T-helper 1 cell (primary cell): Measurements from ENCODE around the gene SNRNP40.
A peak's percentile ranks its signal among the peaks of the same experiment; 100 is the strongest.
"Not testable (repeated sequence)": the region's sequence is repeated elsewhere in the genome, so short reads cannot be mapped to it uniquely, and the experiment has no call there.

Experiments
- DNase-seq, 5 donors: peaks; one replicate each; pipeline ENCODE4 v3.0.0-alpha.2; 2012 to 2020
- total RNA-seq, 4 donors: gene quantifications; one replicate each; lab custom pipeline; 2026; lab: John Stamatoyannopoulos, UW

The SNRNP40 gene
- total RNA-seq: 26.2 to 50.1 (median 36.5) reads per million in 4 donors

DNA sequence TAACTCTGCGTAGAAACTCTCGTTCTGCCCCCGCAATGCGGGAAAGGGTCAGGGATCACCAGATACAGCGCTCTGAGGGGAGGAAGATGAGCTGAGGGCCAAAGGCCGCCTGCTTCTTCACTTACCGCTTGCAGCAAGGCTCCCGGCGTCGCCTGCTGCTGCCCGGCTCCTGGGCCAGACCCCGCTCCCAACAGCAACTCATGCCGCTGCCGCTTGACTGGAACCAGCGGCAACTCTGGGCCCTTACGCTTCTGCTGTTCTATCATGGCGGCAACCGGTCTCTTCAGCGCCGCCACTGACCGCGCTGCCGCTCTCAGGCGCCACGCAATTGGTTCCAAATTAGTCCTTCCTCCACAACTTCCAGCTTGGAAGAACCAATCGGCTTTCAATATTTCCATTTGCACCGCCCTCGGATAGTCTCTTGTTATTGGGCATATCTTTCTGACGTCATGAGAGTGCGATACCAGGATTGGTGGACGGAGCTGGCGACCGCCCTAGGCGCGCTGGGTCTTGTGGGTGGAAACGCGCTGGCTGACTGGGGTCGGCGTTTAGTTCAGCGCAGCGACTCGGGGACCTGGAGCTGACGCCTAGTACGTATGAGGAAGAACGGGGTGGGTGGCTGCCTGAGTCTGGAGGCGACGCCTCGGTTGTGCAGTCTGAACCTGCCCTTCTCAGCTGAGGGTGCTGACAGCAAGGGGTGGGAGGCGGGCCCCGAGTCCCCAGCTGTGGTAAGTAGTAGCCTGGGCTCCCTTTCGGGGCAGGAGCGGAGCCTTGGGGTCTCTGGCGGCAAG is at the start of gene SNRNP40, which contains the start of gene ZCCHC17:
TSS of gene SNRNP40 (minus strand) at position 303 of the 791 bp plus-strand sequence. CDS start at position 266, 37 bp downstream.
TSS of gene ZCCHC17 (plus strand) at position 547 of the 791 bp plus-strand sequence. CDS start 13,067 bp downstream, outside the sequence.
- peak; percentile 85 to 98 (median 92) for DNase-seq

- no peak for DNase-seq
Measured at GRCh38 chr1:31345635-31346034, 49.0 kb upstream of the SNRNP40 start.

DNA sequence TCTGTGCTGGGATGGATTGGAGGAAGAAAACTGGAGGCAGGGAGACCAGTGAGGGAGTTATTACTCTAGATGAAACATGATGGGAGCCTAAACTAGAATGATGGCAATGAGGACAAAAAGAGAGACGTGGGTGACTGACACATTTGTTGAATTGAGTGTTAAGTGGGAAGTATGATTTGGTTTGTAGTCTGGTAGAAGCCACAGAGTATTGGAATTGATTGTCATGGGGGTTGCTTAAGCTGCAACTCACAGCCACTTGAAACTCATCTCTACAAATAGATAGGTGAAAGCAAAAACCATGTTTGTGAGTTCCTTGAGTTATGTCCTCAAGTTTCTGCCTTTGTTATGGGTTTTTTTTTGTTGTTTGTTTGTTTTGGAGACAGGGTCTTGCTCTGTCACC is 47.9 kb upstream of the SNRNP40 start:
- no peak for DNase-seq

GRCh38 chr1:31336687-31337467 is 40.3 kb upstream of the SNRNP40 start:
- no peak for DNase-seq

DNA sequence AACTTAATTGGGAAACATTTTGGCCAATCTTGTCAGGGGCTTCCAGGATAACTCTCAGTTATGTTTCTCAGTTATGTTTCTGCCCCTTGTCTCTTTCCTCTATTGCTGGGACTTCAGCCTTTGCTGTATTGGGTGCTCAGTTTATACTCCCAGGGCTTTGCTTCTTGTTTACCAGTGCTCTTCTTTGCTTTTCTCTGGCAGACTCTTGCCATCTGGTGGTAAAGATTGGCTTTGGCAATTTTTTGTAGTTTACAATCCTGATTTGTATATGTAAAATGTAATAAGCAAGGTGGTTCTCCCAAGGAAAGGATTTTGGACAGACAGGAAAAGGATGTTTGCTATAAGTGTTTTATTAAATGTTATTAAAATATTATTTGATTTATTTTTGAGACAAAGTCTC is 38.4 kb upstream of the SNRNP40 start:
- DNase-seq: peak in 1 of 5 donors; percentile 10

GRCh38 chr1:31327381-31327780 is 30.8 kb upstream of the SNRNP40 start:
- DNase-seq: no peak

DNA sequence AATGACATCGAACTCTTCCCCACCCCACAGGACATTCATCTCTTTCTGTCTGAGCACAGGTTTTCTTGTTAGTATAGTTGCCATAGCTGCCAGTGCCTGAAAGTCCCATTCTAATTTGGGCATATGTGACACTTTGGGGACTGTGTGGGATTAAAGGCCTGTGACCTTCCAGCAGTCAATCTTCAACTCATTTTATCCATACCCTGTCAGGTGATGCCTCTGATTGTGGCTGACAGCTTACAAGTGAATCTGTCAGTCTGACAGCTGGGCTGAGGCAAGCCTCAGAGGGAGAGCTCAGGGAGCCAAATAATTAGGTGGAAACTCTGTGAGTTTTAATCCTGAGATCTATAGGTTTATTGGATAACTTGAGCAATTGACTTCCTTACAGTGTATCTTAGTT is 29.9 kb upstream of the SNRNP40 start:
- DNase-seq: no peak

GRCh38 chr1:31324992-31325391 is 28.4 kb upstream of the SNRNP40 start:
- DNase-seq: no peak

- DNase-seq: no peak
Measured at GRCh38 chr1:31324093-31324492, 27.5 kb upstream of the SNRNP40 start.

GRCh38 chr1:31318146-31318545 is 21.6 kb upstream of the SNRNP40 start:
- DNase-seq: no peak

DNA sequence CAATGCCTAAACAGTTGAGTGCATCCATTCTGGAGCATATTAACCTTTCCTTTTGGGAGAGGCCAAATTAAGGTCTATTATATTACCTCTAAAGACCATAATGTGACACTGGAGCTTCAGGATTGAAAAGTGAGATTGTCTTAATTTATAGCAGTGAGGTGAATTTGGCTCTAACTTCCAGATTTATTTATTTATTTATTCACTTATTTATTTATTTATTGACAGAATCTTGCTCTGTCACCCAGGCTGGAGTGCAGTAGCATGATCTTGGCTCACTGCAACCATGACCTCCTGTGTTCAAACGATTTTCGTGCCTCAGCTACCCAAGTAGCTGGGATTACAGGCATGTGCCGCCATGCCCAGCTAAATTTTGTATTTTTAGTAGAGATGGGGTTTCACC is 19.3 kb upstream of the SNRNP40 start:
- DNase-seq: no peak

DNA sequence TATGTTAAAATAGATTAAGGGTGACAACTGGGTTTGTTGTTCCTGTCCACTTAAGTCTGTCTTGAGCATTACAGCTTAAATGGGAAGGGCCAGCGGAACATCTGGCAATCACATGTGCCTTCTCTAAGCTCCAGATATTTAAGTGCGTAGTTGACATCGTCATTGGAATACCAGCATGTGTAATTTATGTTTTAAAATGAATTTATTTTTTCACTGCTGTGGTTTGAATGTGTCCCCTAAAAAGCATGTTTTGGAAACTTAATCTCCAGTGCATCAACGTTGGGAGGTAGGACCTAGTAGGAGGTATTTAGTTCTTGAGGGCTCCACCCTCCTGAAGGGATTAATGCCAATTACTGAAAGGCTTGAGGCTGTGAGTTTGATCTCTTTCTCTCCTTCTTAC is 13.6 kb upstream of the SNRNP40 start:
- no peak for DNase-seq

DNA sequence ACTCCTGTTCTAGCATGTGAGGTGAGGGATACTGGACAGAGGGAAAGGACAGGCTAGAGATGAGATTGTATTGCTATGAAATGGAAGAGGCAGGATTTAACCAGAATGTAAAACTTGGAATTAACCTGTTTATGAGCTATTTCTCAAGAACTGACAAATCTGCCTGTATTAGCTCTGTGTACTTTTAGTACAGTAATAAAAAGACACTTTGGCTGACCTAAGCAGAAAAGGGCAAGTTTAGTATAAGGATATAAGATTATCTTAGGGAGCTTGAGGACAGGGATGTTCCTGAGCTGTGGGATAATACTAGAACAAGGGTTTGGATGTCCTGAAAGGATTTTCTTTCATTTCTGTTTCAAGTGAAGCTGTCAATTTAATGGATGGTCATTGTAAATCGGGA is 11.4 kb upstream of the SNRNP40 start:
- no peak for DNase-seq

DNA sequence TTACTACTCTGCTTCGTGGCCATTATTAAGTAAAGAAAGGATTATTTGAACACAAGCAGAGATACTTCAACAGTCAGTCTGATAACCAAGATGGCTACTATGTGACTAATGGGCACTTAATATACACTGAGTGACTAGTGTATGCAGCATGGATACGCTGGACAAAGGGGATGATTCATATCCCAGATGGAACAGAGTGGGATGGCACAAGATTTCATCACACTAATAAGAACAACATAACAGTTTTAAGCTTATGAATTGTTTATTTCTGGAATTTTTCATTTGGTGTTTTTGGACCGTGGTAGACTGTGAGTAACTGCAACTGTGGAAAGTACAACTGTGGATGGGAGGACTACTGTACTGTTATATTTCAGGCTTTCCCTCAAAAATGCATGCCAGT is 9.7 kb upstream of the SNRNP40 start:
- DNase-seq: no peak

DNA sequence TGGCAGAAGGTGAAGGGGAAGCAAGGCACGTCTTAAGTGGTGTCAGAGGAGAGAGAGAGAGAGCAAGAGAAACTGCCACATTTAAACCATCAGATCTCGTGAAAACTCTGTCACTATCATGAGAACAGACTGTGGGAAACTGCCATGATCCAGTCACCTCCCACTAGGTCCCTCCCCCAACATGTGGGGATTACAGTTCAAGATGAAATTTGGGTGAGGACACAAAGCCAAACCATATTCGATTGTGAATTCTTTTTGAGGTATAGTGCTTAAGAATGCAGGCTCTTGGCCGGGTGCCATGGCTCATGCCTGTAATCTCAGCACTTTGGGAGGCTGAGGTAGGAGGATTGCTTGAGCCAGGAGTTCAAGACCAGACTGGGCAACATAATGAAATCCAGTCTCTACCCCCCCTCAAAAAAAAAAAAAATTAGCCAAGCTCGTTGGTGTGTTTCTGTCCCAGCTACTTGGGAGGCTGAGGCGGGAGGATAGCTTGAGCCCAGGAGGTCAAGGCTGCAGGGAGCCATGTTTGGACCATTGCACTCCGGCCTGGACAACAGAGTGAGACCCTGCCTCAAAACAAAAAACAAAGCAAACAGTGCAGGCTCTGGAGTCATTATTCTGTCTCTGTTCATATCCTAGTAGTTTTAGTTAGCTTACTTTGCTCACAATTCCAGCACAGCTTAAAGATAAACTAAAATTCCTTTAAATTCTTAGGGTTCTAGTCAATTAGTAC is 6.3 kb upstream of the SNRNP40 start:
- DNase-seq: no peak

- no peak for DNase-seq
Measured at GRCh38 chr1:31300193-31300592, 3.6 kb upstream of the SNRNP40 start.

GRCh38 chr1:31299365-31299764 is 2.8 kb upstream of the SNRNP40 start:
- DNase-seq: no peak

GRCh38 chr1:31297277-31298247 is 974 bp upstream of the SNRNP40 start:
- DNase-seq: peak in 1 of 5 donors; percentile 3

DNA sequence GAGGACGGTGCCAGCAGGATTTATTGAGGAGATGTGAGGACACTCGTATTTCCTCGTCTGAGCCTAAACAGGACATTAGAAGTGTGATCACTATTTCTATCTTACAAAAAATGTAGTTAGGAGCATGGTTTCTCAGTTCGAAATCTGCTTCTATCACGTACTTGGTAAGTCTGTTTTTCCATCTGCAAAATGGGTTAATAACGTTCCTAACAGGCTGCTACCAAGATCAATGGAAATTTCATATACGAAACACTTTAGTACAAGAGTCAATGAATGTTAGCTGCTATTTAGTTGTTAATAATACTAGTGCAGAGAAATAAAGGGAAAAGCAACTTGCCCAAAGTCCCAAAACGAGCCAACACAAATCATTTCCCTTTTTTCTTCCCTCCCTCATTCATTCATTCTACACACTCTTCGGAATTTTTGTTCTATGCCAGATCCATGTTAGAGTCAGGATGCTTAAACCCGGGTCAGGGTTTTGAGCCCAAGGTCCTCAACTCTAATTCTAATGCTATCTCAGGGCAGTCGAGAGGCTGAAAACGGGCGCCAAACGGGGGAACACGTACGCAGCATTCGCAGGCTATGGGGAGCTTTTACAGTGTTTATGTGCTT is 608 bp downstream of the SNRNP40 start:
- peak in 1 of 5 donors; percentile 2 for DNase-seq

DNA sequence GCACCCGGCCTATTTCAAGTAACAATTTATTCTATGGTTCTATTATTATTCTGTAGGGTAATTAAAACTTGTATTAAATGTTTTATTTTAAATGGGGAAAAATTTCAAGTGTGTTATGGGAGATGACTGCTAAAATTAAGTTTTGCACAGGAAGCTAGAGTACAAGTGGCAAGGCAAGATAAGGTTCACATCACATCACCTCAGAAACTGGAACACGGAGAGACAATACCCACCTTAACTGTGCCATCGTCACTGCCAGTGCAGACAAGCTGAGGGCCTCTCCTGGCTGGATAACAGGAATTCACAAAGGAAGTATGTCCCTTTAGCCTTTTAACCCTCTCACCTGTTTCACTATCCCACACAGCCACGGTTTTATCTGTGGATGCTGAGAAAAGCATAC is 7.6 kb downstream of the SNRNP40 start:
- no peak for DNase-seq

- DNase-seq: not testable (repeated sequence)
Measured at GRCh38 chr1:31287791-31288190, 8.8 kb downstream of the SNRNP40 start.
